Measurements from ENCODE around the gene PHACTR2.

- TF ChIP-seq FOXM1 (IDR thresholded peaks at IDR 0.05; ENCODE audit: low read depth, low read length), result no peak
- no peak for TF ChIP-seq NR2C2 (IDR thresholded peaks at IDR 0.05; ENCODE audit: borderline replicate concordance, control insufficient read depth, insufficient read length, low read depth)
- no peak for TF ChIP-seq TAF1 (IDR thresholded peaks at IDR 0.05; ENCODE audit: borderline replicate concordance, low read depth, low read length)
- TF ChIP-seq MAX (IDR thresholded peaks at IDR 0.05; ENCODE audit: low read depth, low read length), result no peak
- TF ChIP-seq CTCF (IDR thresholded peaks at IDR 0.05 in 2 of 3, conservative IDR thresholded peaks at IDR 0.05 in 1 of 3; ENCODE audit: control insufficient read depth in 2 of 3, extremely low read depth in 1 of 3, insufficient read depth in 1 of 3, low read depth in 3 of 3, low read length in 3 of 3), result no peak
- TF ChIP-seq POLR2A (IDR thresholded peaks at IDR 0.05; ENCODE audit: low read depth, low read length), result no peak
- no peak for TF ChIP-seq GABPA (IDR thresholded peaks at IDR 0.05; ENCODE audit: low read depth)
- TF ChIP-seq JUND (IDR thresholded peaks at IDR 0.05; ENCODE audit: low read depth, low read length), result no peak
- TF ChIP-seq YY1 (IDR thresholded peaks at IDR 0.05; ENCODE audit: low read depth, low read length), result no peak
- TF ChIP-seq USF1 (IDR thresholded peaks at IDR 0.05; ENCODE audit: borderline replicate concordance, extremely low read length, insufficient read depth, low read depth, low read length), result no peak
These were observed 48.4 kb upstream of the PHACTR2 start for GRCh38 chr6:143629104-143630080.
